ENCODE results near the gene TIAM1. TPM values are rescaled to one million over a fixed set of nuclear protein-coding genes. Genes with fewer than 3 reads are reported as not detected.

TIAM1 gene
- total and polyA plus RNA-seq, 2 of the 8 experiments (the other 6 are each of a cell fraction or from before 2014, with no cell fraction given) = 10.1 to 30.7 TPM

DNA sequence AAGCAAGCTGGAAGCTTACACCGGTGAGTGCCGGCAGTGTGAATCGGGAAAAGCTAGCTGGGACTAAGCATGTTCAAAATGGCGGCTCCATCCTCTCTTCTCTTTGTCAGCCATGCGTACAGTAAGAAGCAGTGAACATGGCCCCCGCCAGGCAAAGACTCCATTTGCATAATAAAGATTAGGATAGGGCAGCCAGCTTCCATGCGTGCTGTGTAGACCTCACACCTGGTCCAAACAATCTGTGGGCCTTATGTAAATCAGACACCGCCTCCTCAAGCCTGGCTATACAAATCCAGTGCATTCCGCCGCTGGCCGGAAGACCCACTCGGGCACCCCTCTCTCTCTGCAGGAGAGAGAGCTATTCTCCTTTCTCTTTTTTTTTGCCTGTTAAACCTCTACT is 150.3 kb downstream of the TIAM1 start (continued):
- no peak for TF ChIP-seq CHD2 (IDR thresholded peaks at IDR 0.05; ENCODE audit: low read length)
- TF ChIP-seq FOSL1 (IDR thresholded peaks at IDR 0.05; ENCODE audit: insufficient read depth, low read depth, low read length) = no peak
- TF ChIP-seq JUND (IDR thresholded peaks at IDR 0.05; ENCODE audit: low read length) = no peak
- no peak for TF ChIP-seq SAP30 (IDR thresholded peaks at IDR 0.05; ENCODE audit: insufficient read depth, insufficient replicate concordance, low read length)
- no peak for TF ChIP-seq SIRT6 (IDR thresholded peaks at IDR 0.05; ENCODE audit: low read length)
